Endodermal cell (in vitro differentiated cells): ENCODE data around the gene PELI2. TPM values are rescaled to one million over a fixed set of nuclear protein-coding genes. Genes with fewer than 3 reads are reported as not detected.

Experiments used
- DNase-seq: peaks from one replicate; pipeline ENCODE4 v3.0.0-alpha.2; 2017
- H3K27ac ChIP-seq: 2 replicates; pipeline ENCODE4 v1.5.1; 2013; ENCODE audit warnings: mild to moderate bottlenecking, low read depth, low read length, moderate library complexity
- H3K27me3 ChIP-seq: 2 replicates; pipeline ENCODE4 v1.6.1; 2013; ENCODE audit warnings: mild to moderate bottlenecking, low read length, moderate library complexity; ENCODE audit not compliant: insufficient read depth, control insufficient read depth, poor library complexity, severe bottlenecking
- H3K36me3 ChIP-seq: 2 replicates; pipeline ENCODE4 v1.7.0; 2013; ENCODE audit warnings: mild to moderate bottlenecking, low read length, moderate library complexity; ENCODE audit not compliant: control insufficient read depth, insufficient read depth
- H3K4me1 ChIP-seq: one replicate; pipeline ENCODE4 v1.7.0; 2013; ENCODE audit warnings: low read length; ENCODE audit not compliant: control insufficient read depth, insufficient read depth
- H3K4me3 ChIP-seq: 2 replicates; pipeline ENCODE4 v1.5.1; 2013; ENCODE audit warnings: mild to moderate bottlenecking, low read length, moderate library complexity
- H3K9ac ChIP-seq: 2 replicates; pipeline ENCODE4 v1.6.1; 2013; ENCODE audit warnings: mild to moderate bottlenecking, low read length, moderate library complexity; ENCODE audit not compliant: poor library complexity, severe bottlenecking; ENCODE audit errors: extremely low read depth
- H3K9me3 ChIP-seq: 2 replicates; pipeline ENCODE4 v1.6.1; 2013; ENCODE audit warnings: mild to moderate bottlenecking, low read length, moderate library complexity; ENCODE audit not compliant: control insufficient read depth
- H3K27ac Mint-ChIP-seq: 2 replicates; pipeline ENCODE4 v1.8.0; 2020; ENCODE audit warnings: mixed read lengths
- H3K27me3 Mint-ChIP-seq: 2 replicates; pipeline ENCODE4 v1.8.0; 2021; ENCODE audit warnings: mild to moderate bottlenecking, mixed read lengths; ENCODE audit not compliant: insufficient read depth
- H3K36me3 Mint-ChIP-seq: 2 replicates; pipeline ENCODE4 v1.8.0; 2020; ENCODE audit warnings: low read depth, mixed read lengths
- H3K4me1 Mint-ChIP-seq: 2 replicates; pipeline ENCODE4 v1.8.0; 2020; ENCODE audit warnings: mixed read lengths
- H3K4me3 Mint-ChIP-seq: 2 replicates; pipeline ENCODE4 v1.8.0; 2020; ENCODE audit warnings: mild to moderate bottlenecking, moderate library complexity, mixed read lengths
- H3K9me3 Mint-ChIP-seq: 2 replicates; pipeline ENCODE4 v1.8.0; 2020; ENCODE audit warnings: mild to moderate bottlenecking, mixed read lengths
- CTCF ChIP-seq: fragments of 200-600 bp; sonication (generic); conservative IDR thresholded peaks from 2 replicates; pipeline ENCODE4 v1.5.0; 2021; ENCODE audit warnings: antibody characterized with exemption, mild to moderate bottlenecking
- WGBS, 2 experiments: methylation state at CpG; one replicate each; pipeline versions ENCODE4 v1.1.5 to v1.1.7; 2013; ENCODE audit warnings: missing lambda C conversion rate in 2 of 2, mixed read lengths in 1 of 2; ENCODE audit not compliant: insufficient coverage in 1 of 2, insufficient read length in 1 of 2; 5-methylcytosine and 5-hydroxymethylcytosine counted together
- total RNA-seq, 2 donors: library from RNA; stranded (reverse); fragmentation: NEBNext Ultra II Directional in 1 of 2; extraction: Animal tissue kit (Norgen Biotek cat#: 25700) in 1 of 2; gene quantifications; 2 replicates in 1 of 2; 3 replicates in 1 of 2; pipeline ENCODE4 v1.2.1, GENCODE V29; 2021

PELI2 gene
- total RNA-seq, 2 donors from 2014 or later = 5.9 to 8.1 TPM

- TF ChIP-seq CTCF = no peak
- H3K27me3 ChIP-seq = no peaks in the 10 kb centered on the region
- H3K9me3 Mint-ChIP-seq = no peaks in the 10 kb centered on the region
- H3K27ac ChIP-seq = no peak overlapping the region
- H3K36me3 Mint-ChIP-seq = no peaks in the 10 kb centered on the region
- H3K4me1 ChIP-seq = no peaks in the 10 kb centered on the region
- no peak for DNase-seq
- peaks cover 18% of the 10 kb centered on the region for H3K4me1 Mint-ChIP-seq
- no peak overlapping the region for H3K4me3 Mint-ChIP-seq
- no peak overlapping the region for H3K4me3 ChIP-seq
- H3K27me3 Mint-ChIP-seq = peaks cover 1% of the 10 kb centered on the region
- no peaks in the 10 kb centered on the region for H3K36me3 ChIP-seq
- no peaks in the 10 kb centered on the region for H3K9me3 ChIP-seq
- H3K27ac Mint-ChIP-seq = no peak overlapping the region
- no peak overlapping the region for H3K9ac ChIP-seq
- WGBS, 2 experiments = 93% methylated on average over 2 of the region's 2 CpGs; no CpG with 5 or more reads in 1 of the 2 experiments
Measured at GRCh38 chr14:56177036-56177435, 58.8 kb downstream of the PELI2 start.

GRCh38 chr14:56180754-56181542 lies 62.7 kb downstream of the PELI2 start:
- Mint-ChIP-seq H3K4me1 (peaks cover 4% of the 10 kb centered on the region), H3K27ac (no peak overlapping the region), H3K36me3 (no peaks in the 10 kb centered on the region), H3K9me3 (no peaks in the 10 kb centered on the region), H3K27me3 (no peaks in the 10 kb centered on the region), H3K4me3 (no peak overlapping the region)
- Histone ChIP-seq H3K36me3 (no peaks in the 10 kb centered on the region), H3K4me3 (no peak overlapping the region), H3K9ac (no peak overlapping the region), H3K27me3 (no peaks in the 10 kb centered on the region), H3K4me1 (no peaks in the 10 kb centered on the region), H3K9me3 (no peaks in the 10 kb centered on the region), H3K27ac (no peak overlapping the region)
- no peak for DNase-seq
- 92 to 96% methylated on average over 4 of the region's 4 CpGs for WGBS, 2 experiments
- no peak for TF ChIP-seq CTCF

GRCh38 chr14:56181681-56182085 lies 63.5 kb downstream of the PELI2 start:
- no peak for DNase-seq
- no peak for TF ChIP-seq CTCF
- Histone ChIP-seq H3K9me3 (no peaks in the 10 kb centered on the region), H3K27me3 (no peaks in the 10 kb centered on the region), H3K4me1 (no peaks in the 10 kb centered on the region), H3K36me3 (no peaks in the 10 kb centered on the region), H3K9ac (no peak overlapping the region), H3K27ac (no peak overlapping the region), H3K4me3 (no peak overlapping the region)
- WGBS, 2 experiments = 95 to 100% methylated on average over 2 of the region's 2 CpGs
- Mint-ChIP-seq H3K27me3 (no peaks in the 10 kb centered on the region), H3K4me3 (no peak overlapping the region), H3K4me1 (peaks cover 4% of the 10 kb centered on the region), H3K36me3 (no peaks in the 10 kb centered on the region), H3K9me3 (no peaks in the 10 kb centered on the region), H3K27ac (no peak overlapping the region)
